Measurements from ENCODE around the gene OR2G2.

The OR2G2 gene

DNA sequence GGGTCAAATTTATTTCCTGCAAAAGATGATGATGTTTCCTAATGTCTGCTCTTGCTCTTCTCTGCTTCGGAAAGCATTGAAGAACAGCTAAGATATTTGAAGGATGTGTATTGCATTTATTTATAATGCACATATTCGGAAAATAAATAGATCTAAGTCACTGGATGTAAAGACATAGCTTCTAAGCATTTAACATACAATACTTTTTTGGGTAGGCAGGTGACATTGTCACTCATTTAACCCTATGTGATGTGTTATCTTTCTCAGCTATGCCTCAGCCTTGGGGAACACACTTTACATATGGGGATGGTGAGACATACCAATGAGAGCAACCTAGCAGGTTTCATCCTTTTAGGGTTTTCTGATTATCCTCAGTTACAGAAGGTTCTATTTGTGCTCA, at the start of gene OR2G2:
TSS of gene OR2G2 (plus strand) at position 301 of the 400 bp plus-strand sequence. CDS start at position 301, 0 bp downstream.
- no peak within 1 kb of the TSS for H3K4me3 Mint-ChIP-seq
- no peaks in the 10 kb centered on the region for H3K9me3 Mint-ChIP-seq
- no peaks in the 10 kb centered on the region for H3K36me3 Mint-ChIP-seq (ENCODE audit: low read depth)
- DNase-seq (ENCODE audit: low spot score), result no peak
- H3K4me1 Mint-ChIP-seq (ENCODE audit: low read depth), result no peaks in the 10 kb centered on the region
- H3K27me3 Mint-ChIP-seq (ENCODE audit: low read depth), result no peaks in the 10 kb centered on the region
- H3K27ac Mint-ChIP-seq, result no peak within 1 kb of the TSS

- no peak overlapping the region for H3K4me3 Mint-ChIP-seq
- no peaks in the 10 kb centered on the region for H3K27me3 Mint-ChIP-seq (ENCODE audit: low read depth)
- peaks cover 2% of the 10 kb centered on the region for H3K4me1 Mint-ChIP-seq (ENCODE audit: low read depth)
- DNase-seq (ENCODE audit: low spot score), result no peak
- H3K9me3 Mint-ChIP-seq, result no peaks in the 10 kb centered on the region
- H3K27ac Mint-ChIP-seq, result no peak overlapping the region
- no peaks in the 10 kb centered on the region for H3K36me3 Mint-ChIP-seq (ENCODE audit: low read depth)
Measured at GRCh38 chr1:247538561-247538960, 49.6 kb upstream of the OR2G2 start.

- H3K36me3 Mint-ChIP-seq (ENCODE audit: low read depth), result no peaks in the 10 kb centered on the region
- H3K27me3 Mint-ChIP-seq (ENCODE audit: low read depth), result no peaks in the 10 kb centered on the region
- H3K4me3 Mint-ChIP-seq, result no peak overlapping the region
- H3K9me3 Mint-ChIP-seq, result no peaks in the 10 kb centered on the region
- no peak overlapping the region for H3K27ac Mint-ChIP-seq
- DNase-seq (ENCODE audit: low spot score), result no peak
- peaks cover 2% of the 10 kb centered on the region for H3K4me1 Mint-ChIP-seq (ENCODE audit: low read depth)
Measured at GRCh38 chr1:247539215-247539614, 48.9 kb upstream of the OR2G2 start.

GRCh38 chr1:247540581-247540980, 47.6 kb upstream of the OR2G2 start:
- no peak for DNase-seq (ENCODE audit: low spot score)
- Mint-ChIP-seq H3K4me1 (ENCODE audit: low read depth) (peaks cover 2% of the 10 kb centered on the region), H3K27me3 (ENCODE audit: low read depth) (no peaks in the 10 kb centered on the region), H3K9me3 (no peaks in the 10 kb centered on the region), H3K4me3 (peak overlapping the region; percentile 34), H3K27ac (peak overlapping the region; percentile 21), H3K36me3 (ENCODE audit: low read depth) (no peaks in the 10 kb centered on the region)

- H3K4me1 Mint-ChIP-seq (ENCODE audit: low read depth), result peaks cover 2% of the 10 kb centered on the region
- H3K9me3 Mint-ChIP-seq, result no peaks in the 10 kb centered on the region
- H3K4me3 Mint-ChIP-seq, result no peak overlapping the region
- H3K36me3 Mint-ChIP-seq (ENCODE audit: low read depth), result no peaks in the 10 kb centered on the region
- no peak for DNase-seq (ENCODE audit: low spot score)
- H3K27me3 Mint-ChIP-seq (ENCODE audit: low read depth), result no peaks in the 10 kb centered on the region
- no peak overlapping the region for H3K27ac Mint-ChIP-seq
Measured at GRCh38 chr1:247542811-247543210, 45.3 kb upstream of the OR2G2 start.

DNA sequence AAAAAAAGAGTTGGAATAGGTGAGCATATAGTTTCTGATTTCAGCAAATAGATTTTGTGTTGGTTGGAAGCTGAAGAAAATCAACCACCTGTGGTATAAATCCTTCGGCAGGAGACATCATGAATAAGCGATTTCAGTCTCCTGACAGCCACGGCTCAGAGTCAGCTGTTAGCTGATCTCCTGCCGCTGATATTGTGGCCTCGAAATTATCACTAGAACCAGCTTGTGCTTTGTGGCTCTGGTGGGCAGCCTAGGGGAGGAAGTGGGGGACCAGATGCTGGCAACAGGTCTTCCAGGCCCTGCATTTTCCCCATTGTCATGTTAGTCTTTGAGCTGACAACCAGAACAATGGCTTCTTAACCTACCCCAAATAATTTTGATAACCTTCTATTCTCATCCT, 40.1 kb upstream of the OR2G2 start:
- H3K4me1 Mint-ChIP-seq (ENCODE audit: low read depth), result peaks cover 4% of the 10 kb centered on the region
- no peak overlapping the region for H3K27ac Mint-ChIP-seq
- H3K9me3 Mint-ChIP-seq, result no peaks in the 10 kb centered on the region
- no peak overlapping the region for H3K4me3 Mint-ChIP-seq
- peaks cover 10% of the 10 kb centered on the region for H3K27me3 Mint-ChIP-seq (ENCODE audit: low read depth)
- DNase-seq (ENCODE audit: low spot score), result no peak
- no peaks in the 10 kb centered on the region for H3K36me3 Mint-ChIP-seq (ENCODE audit: low read depth)

GRCh38 chr1:247548769-247549182, 39.4 kb upstream of the OR2G2 start, which contains the start of gene GCSAML:
Gene GCSAML (plus strand): TSS chr1:247549134. CDS start chr1:247549192, 58 bp downstream.
- H3K4me3 Mint-ChIP-seq, result no peak within 1 kb of the TSS
- no peak for DNase-seq (ENCODE audit: low spot score)
- peaks cover 4% of the 10 kb centered on the region for H3K4me1 Mint-ChIP-seq (ENCODE audit: low read depth)
- no peaks in the 10 kb centered on the region for H3K36me3 Mint-ChIP-seq (ENCODE audit: low read depth)
- peaks cover 10% of the 10 kb centered on the region for H3K27me3 Mint-ChIP-seq (ENCODE audit: low read depth)
- H3K9me3 Mint-ChIP-seq, result no peaks in the 10 kb centered on the region
- no peak within 1 kb of the TSS for H3K27ac Mint-ChIP-seq

GRCh38 chr1:247551721-247552120, 36.4 kb upstream of the OR2G2 start:
- H3K4me1 Mint-ChIP-seq (ENCODE audit: low read depth), result peaks cover 4% of the 10 kb centered on the region
- H3K27me3 Mint-ChIP-seq (ENCODE audit: low read depth), result peaks cover 10% of the 10 kb centered on the region
- no peak overlapping the region for H3K27ac Mint-ChIP-seq
- no peak overlapping the region for H3K4me3 Mint-ChIP-seq
- H3K9me3 Mint-ChIP-seq, result no peaks in the 10 kb centered on the region
- H3K36me3 Mint-ChIP-seq (ENCODE audit: low read depth), result no peaks in the 10 kb centered on the region
- no peak for DNase-seq (ENCODE audit: low spot score)

GRCh38 chr1:247552231-247552630, 35.9 kb upstream of the OR2G2 start:
- Mint-ChIP-seq H3K36me3 (ENCODE audit: low read depth) (no peaks in the 10 kb centered on the region), H3K4me1 (ENCODE audit: low read depth) (peaks cover 4% of the 10 kb centered on the region), H3K27ac (no peak overlapping the region), H3K4me3 (no peak overlapping the region), H3K9me3 (no peaks in the 10 kb centered on the region), H3K27me3 (ENCODE audit: low read depth) (peaks cover 10% of the 10 kb centered on the region)
- no peak for DNase-seq (ENCODE audit: low spot score)

DNA sequence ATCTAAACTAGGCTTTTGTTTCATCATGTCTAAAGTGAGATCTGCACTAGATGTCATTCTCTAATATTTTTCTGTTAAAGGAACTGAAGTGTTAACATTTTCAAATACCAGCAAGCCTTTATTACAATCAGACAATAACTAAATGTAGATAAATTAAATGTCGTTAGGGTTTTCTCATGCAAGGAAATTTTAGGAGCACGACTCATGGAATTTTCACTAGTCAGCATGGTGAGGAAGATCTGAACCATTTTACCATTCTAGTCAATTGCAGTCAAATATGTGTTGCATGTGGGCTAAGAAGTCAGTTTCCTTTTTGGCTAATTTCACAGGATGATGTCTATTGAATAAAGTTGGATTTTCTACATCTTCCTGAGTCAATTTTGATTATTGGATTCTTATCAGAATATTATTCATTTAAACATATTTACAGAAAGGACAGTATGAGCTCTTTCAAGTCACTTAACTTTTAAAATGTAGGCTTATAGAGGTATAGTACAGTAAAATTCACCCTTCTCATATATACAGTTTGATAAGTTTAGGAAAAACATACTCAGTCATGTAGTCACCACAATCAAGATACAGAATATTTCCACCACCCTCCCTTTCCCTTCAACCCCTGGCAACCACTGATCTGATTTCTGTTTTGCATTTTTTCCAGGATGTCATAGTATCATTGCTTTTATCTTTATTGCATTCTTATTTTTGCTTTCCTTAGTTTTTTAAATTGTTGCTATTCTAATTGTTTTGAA, 30.1 kb upstream of the OR2G2 start:
- Mint-ChIP-seq H3K36me3 (ENCODE audit: low read depth) (no peaks in the 10 kb centered on the region), H3K9me3 (no peaks in the 10 kb centered on the region), H3K27ac (no peak overlapping the region), H3K4me1 (ENCODE audit: low read depth) (no peaks in the 10 kb centered on the region), H3K4me3 (no peak overlapping the region), H3K27me3 (ENCODE audit: low read depth) (no peaks in the 10 kb centered on the region)
- DNase-seq (ENCODE audit: low spot score), result no peak

- H3K9me3 Mint-ChIP-seq, result no peaks in the 10 kb centered on the region
- H3K4me3 Mint-ChIP-seq, result no peak overlapping the region
- H3K27ac Mint-ChIP-seq, result no peak overlapping the region
Measured at GRCh38 chr1:247561711-247562110, 26.4 kb upstream of the OR2G2 start.

DNA sequence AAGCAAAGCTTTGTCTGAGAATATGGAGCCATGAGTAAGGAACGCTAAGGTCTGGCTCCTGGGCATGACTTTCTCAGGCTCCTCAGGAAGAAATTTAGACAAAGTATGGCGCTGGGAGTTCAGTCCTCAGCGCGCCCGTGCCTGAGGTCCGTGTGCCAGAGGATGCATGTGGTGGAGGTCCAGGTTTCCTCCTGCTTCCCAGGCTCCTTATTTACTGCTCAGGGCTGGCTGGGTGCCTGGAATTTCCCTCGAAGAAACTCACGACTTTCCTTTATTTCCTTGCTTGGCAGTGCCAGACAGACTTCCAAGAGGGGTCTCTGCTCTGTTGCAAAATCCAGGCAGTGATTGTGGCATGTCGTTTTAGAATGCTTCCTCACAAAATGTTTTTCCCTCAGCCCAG, 26.0 kb upstream of the OR2G2 start:
- no peak overlapping the region for H3K4me3 Mint-ChIP-seq
- H3K4me1 Mint-ChIP-seq (ENCODE audit: low read depth), result no peaks in the 10 kb centered on the region
- no peaks in the 10 kb centered on the region for H3K9me3 Mint-ChIP-seq
- no peaks in the 10 kb centered on the region for H3K27me3 Mint-ChIP-seq (ENCODE audit: low read depth)
- no peak for DNase-seq (ENCODE audit: low spot score)
- H3K36me3 Mint-ChIP-seq (ENCODE audit: low read depth), result no peaks in the 10 kb centered on the region
- no peak overlapping the region for H3K27ac Mint-ChIP-seq

More at GRCh38 chr1:247561711-247562110, 26.4 kb upstream of the OR2G2 start:
- DNase-seq (ENCODE audit: low spot score), result no peak
- Mint-ChIP-seq H3K36me3 (ENCODE audit: low read depth) (no peaks in the 10 kb centered on the region), H3K27me3 (ENCODE audit: low read depth) (no peaks in the 10 kb centered on the region), H3K4me1 (ENCODE audit: low read depth) (no peaks in the 10 kb centered on the region)

GRCh38 chr1:247574236-247574635, 13.9 kb upstream of the OR2G2 start:
- H3K36me3 Mint-ChIP-seq (ENCODE audit: low read depth), result no peaks in the 10 kb centered on the region

DNA sequence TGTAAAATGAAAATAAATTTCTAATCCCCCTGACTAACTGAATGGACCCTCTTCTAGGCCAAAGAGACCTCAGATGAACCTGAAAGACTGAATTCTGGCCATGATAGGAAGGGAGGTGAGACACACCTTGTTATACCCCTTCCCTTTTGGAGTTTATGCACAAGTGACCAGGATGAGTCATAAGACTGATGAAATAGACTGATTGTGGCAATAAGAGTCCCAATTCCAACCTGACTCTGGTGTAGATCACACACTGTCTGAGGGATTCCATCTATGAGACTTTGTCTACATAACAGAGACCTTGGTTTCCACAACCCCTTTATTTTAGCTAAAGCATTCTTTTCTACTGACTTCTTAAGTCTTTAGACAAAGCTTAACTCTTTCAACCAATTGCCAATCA, 13.5 kb upstream of the OR2G2 start:
- Mint-ChIP-seq H3K4me1 (ENCODE audit: low read depth) (no peaks in the 10 kb centered on the region), H3K27ac (no peak overlapping the region), H3K9me3 (peaks cover 10% of the 10 kb centered on the region), H3K4me3 (no peak overlapping the region), H3K36me3 (ENCODE audit: low read depth) (no peaks in the 10 kb centered on the region), H3K27me3 (ENCODE audit: low read depth) (peaks cover 2% of the 10 kb centered on the region)
- no peak for DNase-seq (ENCODE audit: low spot score)

More at GRCh38 chr1:247574236-247574635, 13.9 kb upstream of the OR2G2 start:
- Mint-ChIP-seq H3K4me3 (no peak overlapping the region), H3K4me1 (ENCODE audit: low read depth) (no peaks in the 10 kb centered on the region), H3K9me3 (peaks cover 10% of the 10 kb centered on the region), H3K27me3 (ENCODE audit: low read depth) (peaks cover 2% of the 10 kb centered on the region), H3K27ac (no peak overlapping the region)
- DNase-seq (ENCODE audit: low spot score), result no peak

DNA sequence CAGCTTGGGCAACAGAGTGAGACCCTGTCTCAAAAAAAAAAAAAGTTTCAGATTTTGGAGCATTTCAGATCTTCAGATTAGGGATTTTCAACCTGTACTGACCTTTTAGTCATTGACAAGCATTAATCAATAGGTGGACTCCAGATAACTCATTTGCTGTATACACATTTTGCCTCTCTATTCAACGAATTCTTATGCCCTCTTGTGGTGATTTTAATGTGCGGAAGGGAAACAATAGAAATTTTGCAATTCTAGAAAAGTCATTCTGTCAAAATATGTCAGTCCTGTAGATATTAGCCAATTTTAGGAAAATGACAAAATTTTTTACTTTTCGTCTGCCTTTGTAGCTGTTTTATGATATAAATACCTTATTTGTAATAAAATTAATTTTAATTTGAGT, 11.6 kb upstream of the OR2G2 start:
- Mint-ChIP-seq H3K27me3 (ENCODE audit: low read depth) (peaks cover 2% of the 10 kb centered on the region), H3K36me3 (ENCODE audit: low read depth) (no peaks in the 10 kb centered on the region), H3K9me3 (no peaks in the 10 kb centered on the region), H3K4me3 (no peak overlapping the region), H3K27ac (no peak overlapping the region), H3K4me1 (ENCODE audit: low read depth) (no peaks in the 10 kb centered on the region)
- DNase-seq (ENCODE audit: low spot score), result no peak
